ENCODE measurements around the gene IGF2.

The IGF2 gene

DNA sequence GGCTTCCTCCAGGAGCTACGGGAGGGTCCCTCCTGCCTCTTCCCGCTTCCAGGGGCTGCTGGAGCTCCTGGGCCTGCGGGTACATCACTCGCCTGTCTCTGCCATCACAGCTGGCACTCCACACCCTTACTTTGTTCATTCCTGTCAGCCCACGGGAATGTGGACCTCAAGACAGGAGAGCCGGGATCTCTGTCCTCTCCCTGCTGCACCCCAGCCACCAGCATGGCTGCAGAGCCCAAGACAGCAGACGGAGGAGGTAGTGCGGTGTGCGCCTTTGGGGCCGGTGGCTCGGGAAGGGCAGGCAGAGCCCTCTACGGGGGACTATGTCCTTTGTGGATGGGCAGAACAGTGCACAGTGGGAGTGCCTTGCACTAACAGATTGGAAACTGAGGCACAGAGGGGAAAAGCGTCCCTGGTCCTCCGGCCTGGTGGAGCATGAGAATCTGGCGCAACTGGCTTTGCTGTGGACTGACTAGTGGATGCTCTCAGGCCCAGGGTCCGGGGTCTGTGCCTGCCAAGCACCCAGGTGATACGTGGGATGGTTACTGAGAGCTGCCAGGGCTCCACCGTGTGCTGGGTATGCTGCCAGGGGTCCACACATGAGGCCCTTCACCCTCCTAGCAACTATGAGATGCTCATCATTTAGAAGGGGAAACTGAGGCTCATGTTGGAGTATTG, 47.3 kb downstream of the IGF2 start:
- no peak for DNase-seq (ENCODE audit: low spot score)

DNA sequence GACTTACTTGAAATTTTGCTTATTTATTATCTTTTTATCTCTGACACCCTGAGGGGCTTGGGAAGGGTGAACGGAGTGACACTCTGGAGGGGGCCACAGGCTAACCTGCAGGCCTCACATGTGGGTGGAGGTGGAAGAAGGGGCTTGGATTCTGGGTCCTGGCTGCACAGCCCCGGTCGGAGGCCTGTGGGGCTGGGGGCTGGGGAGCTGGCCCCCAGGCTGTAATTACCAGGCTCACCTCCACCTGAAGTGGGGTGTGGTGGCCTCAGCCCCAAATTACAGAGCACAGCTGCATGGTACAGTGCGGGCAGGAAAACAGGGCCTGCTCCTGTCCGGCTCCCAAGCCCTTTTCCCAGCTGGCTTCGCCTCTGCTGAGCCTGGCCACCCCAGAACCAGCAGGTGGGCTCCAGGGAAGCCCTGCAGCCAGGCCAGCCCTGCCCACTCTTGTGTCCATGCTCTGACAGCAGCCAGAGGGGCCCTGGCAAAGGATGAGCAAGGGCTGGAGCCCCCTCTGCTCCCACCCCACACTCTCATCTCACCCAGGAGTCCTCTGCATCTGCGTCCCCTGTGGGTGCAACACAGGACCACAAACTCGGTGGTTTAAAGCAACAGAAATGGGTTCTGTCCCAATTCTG, 48.0 kb downstream of the IGF2 start:
- DNase-seq (ENCODE audit: low spot score): no peak

DNA sequence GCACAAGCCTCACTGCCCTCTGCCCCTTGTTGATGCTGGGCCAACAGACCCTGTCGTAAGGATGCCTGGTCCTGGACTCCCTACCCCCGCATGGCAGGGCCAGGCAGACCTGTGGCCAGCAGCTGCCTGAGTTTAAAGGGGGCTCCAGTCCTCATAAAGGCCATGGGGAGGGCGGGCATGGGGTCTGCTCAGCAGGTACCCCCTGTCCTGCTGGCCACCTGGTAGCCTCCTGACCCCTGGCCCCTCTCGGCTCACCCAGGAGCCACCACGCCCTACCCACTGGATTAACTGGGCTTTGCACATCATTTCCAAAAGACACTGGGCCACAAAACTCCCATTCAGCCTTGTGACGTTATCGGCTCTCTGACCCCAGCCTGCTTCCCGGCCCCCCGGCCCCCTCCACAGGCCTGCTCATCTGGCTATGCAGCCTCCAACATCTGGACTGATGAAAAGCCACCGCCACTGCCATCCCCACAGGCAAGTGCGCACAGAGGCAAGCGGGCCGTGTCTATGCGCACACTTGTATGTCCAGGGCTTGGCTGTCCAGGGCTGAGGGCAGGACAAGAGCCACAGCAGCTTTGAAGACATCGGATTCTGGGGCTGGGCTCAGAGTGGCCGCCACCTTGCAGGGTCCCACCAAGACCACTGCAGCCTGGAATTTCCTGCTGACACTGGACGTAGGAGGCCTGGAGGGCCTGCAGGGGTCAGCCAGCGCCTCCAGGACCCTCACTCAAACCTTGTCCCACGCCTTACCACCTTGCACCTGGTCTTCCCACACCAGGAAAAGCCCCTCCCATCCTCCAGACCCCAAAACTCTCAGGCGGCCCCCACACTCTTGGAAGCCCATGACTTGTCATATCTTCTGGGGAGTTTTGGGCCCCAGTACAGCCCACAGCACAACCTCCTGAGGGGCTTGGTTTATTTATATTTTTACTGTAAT, 48.7 kb downstream of the IGF2 start:
- no peak for DNase-seq (ENCODE audit: low spot score)

DNA sequence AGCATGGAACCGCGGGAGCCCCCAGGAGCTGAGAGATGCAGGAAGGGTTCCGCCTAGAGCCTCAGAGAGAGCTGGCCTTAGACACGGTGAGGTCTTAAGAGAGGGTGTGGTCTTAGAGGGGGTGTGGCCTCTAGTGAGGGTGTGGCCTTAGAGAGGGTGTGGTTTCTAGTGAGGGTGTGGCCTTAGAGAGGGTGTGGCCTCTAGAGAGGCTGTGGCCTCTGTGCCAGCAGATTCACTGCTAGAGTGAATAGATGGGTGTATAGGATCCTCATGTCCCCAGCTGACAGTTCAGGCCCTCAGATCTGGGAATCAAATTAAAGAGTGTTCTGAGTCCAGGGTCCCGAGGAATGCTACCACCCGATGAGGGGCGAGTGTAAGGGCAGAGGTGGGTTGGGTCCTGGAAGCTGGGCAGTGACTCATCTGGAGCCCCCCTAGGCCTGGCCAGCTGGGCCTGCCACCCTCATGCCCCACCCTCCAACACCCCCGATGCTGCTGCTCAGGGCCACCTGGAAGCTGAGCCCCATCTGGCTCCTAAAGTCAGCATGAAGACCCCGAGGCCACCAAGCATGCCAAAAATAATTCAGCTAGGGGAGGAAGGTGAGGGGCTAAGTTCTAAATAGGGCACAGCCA, 49.5 kb downstream of the IGF2 start:
- peak; percentile 9 for DNase-seq (ENCODE audit: low spot score)

DNA sequence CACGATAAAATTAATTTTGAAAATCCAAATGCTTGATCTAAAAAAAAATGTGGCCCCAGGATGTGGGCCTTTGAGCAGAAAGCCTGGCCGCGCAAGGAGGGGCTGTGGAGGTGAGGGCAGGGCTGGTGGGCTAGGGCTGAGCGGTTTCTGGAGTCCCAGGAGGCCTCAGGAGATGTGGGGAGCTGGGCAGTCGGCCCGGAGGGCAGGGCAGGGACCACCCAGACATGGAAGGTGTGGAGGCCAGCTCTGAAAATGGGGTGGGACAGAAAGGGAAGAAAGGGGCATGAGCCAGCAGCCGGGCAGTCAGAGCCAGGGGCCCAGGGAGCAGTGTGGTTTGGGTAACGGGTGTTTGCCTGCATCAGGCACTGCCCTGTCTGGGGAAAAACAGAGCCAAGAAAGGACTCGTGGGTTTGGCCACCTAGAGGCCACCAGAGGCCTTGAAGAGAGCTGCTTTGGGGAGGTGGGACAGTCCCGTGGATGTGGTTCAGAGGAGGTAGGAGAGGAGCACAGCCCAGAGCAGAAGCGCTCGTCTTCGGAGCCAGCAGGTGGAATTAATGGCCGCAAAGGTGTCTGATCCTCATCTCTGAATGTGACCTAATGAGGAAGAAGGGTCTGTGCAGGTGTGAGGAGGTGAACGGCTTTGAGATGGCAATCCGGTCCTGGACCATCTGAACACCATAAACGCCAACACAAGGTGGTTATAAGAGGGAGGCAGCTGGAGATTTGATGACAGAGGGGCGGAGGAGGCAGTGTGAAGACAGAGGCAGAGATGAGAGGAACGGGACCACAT, 50.2 kb downstream of the IGF2 start:
- DNase-seq (ENCODE audit: low spot score): no peak

DNA sequence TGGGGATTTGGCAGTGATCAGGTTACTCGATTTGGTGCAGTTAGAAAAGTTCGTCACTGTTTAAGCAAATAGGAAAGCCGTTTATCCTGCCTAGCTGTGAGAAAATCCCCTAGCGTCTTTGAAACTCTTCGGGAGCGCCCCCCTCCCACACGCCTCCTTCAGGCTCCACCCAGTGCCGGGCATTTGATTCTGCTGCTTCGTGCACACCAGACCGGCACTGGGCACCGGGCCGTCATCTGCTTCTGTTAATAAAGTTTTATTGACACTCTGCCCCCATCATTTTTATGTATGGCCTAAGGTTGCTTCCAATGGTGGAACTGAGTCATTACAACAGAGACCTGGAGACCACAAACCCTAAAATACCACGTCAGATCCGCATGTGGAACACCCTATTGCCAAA, 50.9 kb downstream of the IGF2 start:
- DNase-seq (ENCODE audit: low spot score): no peak

DNA sequence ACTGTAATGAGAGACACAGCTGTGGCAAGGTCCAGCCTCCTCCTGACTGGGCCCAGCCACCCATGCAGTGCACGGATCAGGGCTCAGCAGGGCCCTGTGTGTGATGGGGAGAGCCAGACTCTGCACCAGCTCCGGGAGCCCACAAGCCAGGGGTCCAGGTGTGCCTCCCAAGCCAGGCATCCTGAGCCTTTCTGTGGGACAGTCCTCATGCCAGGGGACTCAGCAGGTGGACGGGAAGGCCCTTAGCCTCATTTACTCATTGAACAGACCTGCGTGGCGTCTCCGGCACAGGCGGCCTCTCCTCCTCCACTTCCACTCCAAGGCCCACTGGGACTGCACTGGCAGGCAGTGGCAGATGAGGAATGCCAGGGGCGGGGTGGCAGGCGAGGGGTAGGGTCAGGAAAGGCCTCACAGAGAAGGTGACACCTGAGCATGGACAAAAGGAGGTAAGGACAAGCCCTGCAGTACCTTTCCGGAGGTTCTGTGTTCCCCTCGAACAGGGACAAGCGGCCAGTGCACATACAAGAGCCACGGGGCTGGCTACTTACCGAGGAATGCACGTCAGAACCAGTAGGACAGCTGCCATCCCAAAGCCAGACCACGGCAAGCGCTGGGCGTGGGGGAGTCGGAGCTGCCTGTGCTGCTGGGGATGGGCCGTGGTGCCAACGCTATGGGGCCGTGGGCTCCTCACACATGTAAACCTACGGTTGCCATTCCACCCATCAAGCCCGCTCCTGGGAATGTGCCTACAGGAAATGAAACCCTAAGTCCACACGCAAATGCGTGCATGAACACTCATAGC, 52.7 kb downstream of the IGF2 start:
- DNase-seq (ENCODE audit: low spot score): no peak

DNA sequence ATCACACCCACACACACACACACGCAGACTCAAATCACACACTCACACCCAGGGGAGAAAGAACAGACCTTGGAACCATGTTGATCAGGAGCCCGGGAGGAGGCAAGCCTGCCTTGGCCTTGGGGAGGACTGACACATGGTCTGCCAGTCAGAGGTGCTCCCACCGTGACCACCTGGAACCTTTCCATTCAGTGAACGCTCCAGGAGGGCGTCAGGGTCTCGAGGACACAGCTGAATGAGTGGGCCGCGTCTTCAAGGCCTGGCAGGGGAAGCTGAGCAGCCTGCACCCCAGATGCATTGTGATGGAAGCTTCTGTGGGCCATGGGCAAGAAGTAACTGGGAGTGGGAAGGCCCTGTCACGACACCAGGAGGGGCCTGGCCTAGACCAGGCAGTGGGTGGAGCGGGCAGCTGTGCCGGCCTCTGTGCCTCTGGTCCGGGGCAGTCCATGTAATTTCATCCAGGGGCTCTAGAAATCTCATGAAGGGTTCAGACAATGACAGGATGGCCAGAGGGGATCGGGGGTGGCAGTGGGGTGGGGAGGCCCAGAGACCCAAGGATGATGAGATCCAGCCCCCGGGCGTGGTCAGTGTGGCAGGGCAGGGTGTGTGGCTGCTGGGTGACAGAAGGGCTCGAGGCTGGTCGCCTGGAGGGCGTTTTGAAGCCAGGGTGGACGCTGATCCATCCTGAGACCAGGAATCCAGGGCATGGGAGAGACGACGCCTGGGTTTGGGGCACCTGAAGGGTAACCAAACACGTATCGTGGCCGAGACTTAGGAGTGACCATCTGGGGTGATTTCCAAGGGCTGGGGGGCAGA, 53.7 kb downstream of the IGF2 start:
- DNase-seq (ENCODE audit: low spot score): no peak

DNA sequence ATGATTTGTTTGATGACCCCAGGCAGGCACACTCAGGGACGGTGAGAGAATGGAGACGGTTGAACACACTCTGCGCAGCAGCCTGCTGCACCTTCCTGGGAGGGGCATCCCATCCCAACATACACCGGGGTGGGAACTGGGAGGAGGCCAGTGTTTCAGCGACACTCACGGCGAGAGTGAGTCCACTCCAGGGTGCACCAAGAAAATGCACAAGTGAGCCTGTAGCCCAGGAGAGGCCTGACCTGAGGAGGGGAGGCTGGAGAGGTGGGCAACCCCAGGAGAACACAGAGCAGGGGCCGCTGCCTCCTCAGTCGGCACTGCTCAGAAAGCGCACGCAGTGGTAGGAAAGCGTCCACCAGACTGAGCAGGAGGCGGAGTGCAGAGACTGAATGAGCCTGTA, 54.5 kb downstream of the IGF2 start:
- DNase-seq (ENCODE audit: low spot score): no peak
